ENCODE data around the gene ASB11. TPM values are rescaled to one million over a fixed set of nuclear protein-coding genes. Genes with fewer than 3 reads are reported as not detected.

Gene ASB11
- total RNA-seq, 4 donors from 2014 or later, result not detected

GRCh38 chrX:15244421-15244820, 71.0 kb downstream of the ASB11 start:
- Histone ChIP-seq H3K9me3 (no peaks in the 10 kb centered on the region), H3K36me3 (no peaks in the 10 kb centered on the region), H3K4me1 (no peaks in the 10 kb centered on the region), H3K27ac (replicated peaks in 1 of 4) (no peak overlapping the region), H3K4me3 (no peak overlapping the region), H3K27me3 (peaks cover 0 to 5% (median 0%) of the 10 kb centered on the region in 4 donors)
- TF ChIP-seq POLR2A (IDR thresholded peaks at IDR 0.05; ENCODE audit: low read depth) (no peak), CTCF (IDR thresholded peaks at IDR 0.05) (no peak), EP300 (IDR thresholded peaks at IDR 0.05) (no peak), POLR2AphosphoS5 (IDR thresholded peaks at IDR 0.05) (no peak)
- WGBS, result 71% methylated on average over 5 of the region's 5 CpGs
- intact Hi-C loops (cut with DNase I), result loop anchor here (5.0 kb wide), 1 partner anchor 1202 kb away; no protein-coding TSS in a partner anchor
- DNase-seq (ENCODE audit: extremely low spot score), result no peak

GRCh38 chrX:15242899-15243555, 72.4 kb downstream of the ASB11 start:
- WGBS, result 16% methylated on average over 5 of the region's 5 CpGs
- H3K4me3 ChIP-seq, result no peak overlapping the region
- TF ChIP-seq CTCF (IDR thresholded peaks at IDR 0.05) (peak; percentile 44 to 51 (median 46)), POLR2AphosphoS5 (IDR thresholded peaks at IDR 0.05) (no peak)
- no peaks in the 10 kb centered on the region for H3K4me1 ChIP-seq
- no peaks in the 10 kb centered on the region for H3K36me3 ChIP-seq
- intact Hi-C loops (cut with DNase I), result loop anchor here (5.0 kb wide), 1 partner anchor 1201 kb away; no protein-coding TSS in a partner anchor
- no peak for DNase-seq (ENCODE audit: extremely low spot score)
- H3K9me3 ChIP-seq, result no peaks in the 10 kb centered on the region
- no peaks in the 10 kb centered on the region for H3K27me3 ChIP-seq
- no peak overlapping the region for H3K27ac ChIP-seq (replicated peaks in 1 of 4)

GRCh38 chrX:15241301-15241700, 74.1 kb downstream of the ASB11 start:
- Histone ChIP-seq H3K4me1 (no peaks in the 10 kb centered on the region), H3K9me3 (no peaks in the 10 kb centered on the region), H3K36me3 (no peaks in the 10 kb centered on the region), H3K27me3 (no peaks in the 10 kb centered on the region), H3K27ac (replicated peaks in 1 of 4) (no peak overlapping the region), H3K4me3 (no peak overlapping the region)
- no peak for TF ChIP-seq POLR2A (IDR thresholded peaks at IDR 0.05; ENCODE audit: low read depth)
- no peak for TF ChIP-seq EP300 (IDR thresholded peaks at IDR 0.05)
- TF ChIP-seq CTCF (IDR thresholded peaks at IDR 0.05), result no peak
- no peak for TF ChIP-seq POLR2AphosphoS5 (IDR thresholded peaks at IDR 0.05)
- no peak for DNase-seq (ENCODE audit: extremely low spot score)
- 55% methylated on average over 3 of the region's 3 CpGs for WGBS
- intact Hi-C loops (cut with DNase I), result loop anchor here (5.0 kb wide), 1 partner anchor 1199 kb away; no protein-coding TSS in a partner anchor

GRCh38 chrX:15240414-15240813, 75.0 kb downstream of the ASB11 start:
- Histone ChIP-seq H3K36me3 (no peaks in the 10 kb centered on the region), H3K27ac (replicated peaks in 1 of 4) (no peak overlapping the region), H3K9me3 (no peaks in the 10 kb centered on the region), H3K27me3 (no peaks in the 10 kb centered on the region), H3K4me3 (no peak overlapping the region), H3K4me1 (no peaks in the 10 kb centered on the region)
- WGBS, result 71% methylated on average over 5 of the region's 5 CpGs
- TF ChIP-seq POLR2A (IDR thresholded peaks at IDR 0.05; ENCODE audit: low read depth) (no peak), EP300 (IDR thresholded peaks at IDR 0.05) (no peak), CTCF (IDR thresholded peaks at IDR 0.05) (no peak), POLR2AphosphoS5 (IDR thresholded peaks at IDR 0.05) (no peak)
- intact Hi-C loops (cut with DNase I), result loop anchor here (5.0 kb wide), 1 partner anchor 1198 kb away; no protein-coding TSS in a partner anchor
- no peak for DNase-seq (ENCODE audit: extremely low spot score)

GRCh38 chrX:15236146-15236545, 79.3 kb downstream of the ASB11 start:
- no peak overlapping the region for H3K4me3 ChIP-seq
- 81% methylated on average over 3 of the region's 3 CpGs for WGBS
- TF ChIP-seq POLR2AphosphoS5 (IDR thresholded peaks at IDR 0.05), result no peak
- TF ChIP-seq CTCF (IDR thresholded peaks at IDR 0.05), result no peak
- no peak for TF ChIP-seq EP300 (IDR thresholded peaks at IDR 0.05)
- no peak for TF ChIP-seq POLR2A (IDR thresholded peaks at IDR 0.05; ENCODE audit: low read depth)
- H3K4me1 ChIP-seq, result no peaks in the 10 kb centered on the region
- no peak for DNase-seq (ENCODE audit: extremely low spot score)
- intact Hi-C loops (cut with DNase I), result no loop called here
- H3K9me3 ChIP-seq, result no peaks in the 10 kb centered on the region
- H3K27ac ChIP-seq (replicated peaks in 1 of 4), result no peak overlapping the region
- H3K36me3 ChIP-seq, result no peaks in the 10 kb centered on the region
- no peaks in the 10 kb centered on the region for H3K27me3 ChIP-seq
